Activated T-cell treated with anti-CD3 and anti-CD28 coated beads, Interleukin-2, amount 50 U/mL, for 24 hours (primary cell): ENCODE data around the gene LYPD4.
"Not testable (repeated sequence)": the region's sequence is repeated elsewhere in the genome, so short reads cannot be mapped to it uniquely, and the experiment has no call there.

ENCODE experiments used
- DNase-seq: peaks from one replicate; pipeline ENCODE4 v3.0.0-alpha.2; 2020
- H3K27ac Mint-ChIP-seq: 2 replicates; pipeline ENCODE4 v1.8.0; 2020; ENCODE audit warnings: mild to moderate bottlenecking, mixed read lengths
- H3K27me3 Mint-ChIP-seq: 2 replicates; pipeline ENCODE4 v1.8.0; 2020; ENCODE audit warnings: mixed read lengths
- H3K36me3 Mint-ChIP-seq: 2 replicates; pipeline ENCODE4 v1.8.0; 2020; ENCODE audit warnings: low read depth, mixed read lengths
- H3K4me1 Mint-ChIP-seq: 2 replicates; pipeline ENCODE4 v1.8.0; 2020; ENCODE audit warnings: low read depth, mixed read lengths
- H3K4me3 Mint-ChIP-seq: 2 replicates; pipeline ENCODE4 v1.8.0; 2020; ENCODE audit warnings: mild to moderate bottlenecking, moderate library complexity, mixed read lengths
- H3K9me3 Mint-ChIP-seq: 2 replicates; pipeline ENCODE4 v1.8.0; 2020; ENCODE audit warnings: mixed read lengths

LYPD4 gene

DNA sequence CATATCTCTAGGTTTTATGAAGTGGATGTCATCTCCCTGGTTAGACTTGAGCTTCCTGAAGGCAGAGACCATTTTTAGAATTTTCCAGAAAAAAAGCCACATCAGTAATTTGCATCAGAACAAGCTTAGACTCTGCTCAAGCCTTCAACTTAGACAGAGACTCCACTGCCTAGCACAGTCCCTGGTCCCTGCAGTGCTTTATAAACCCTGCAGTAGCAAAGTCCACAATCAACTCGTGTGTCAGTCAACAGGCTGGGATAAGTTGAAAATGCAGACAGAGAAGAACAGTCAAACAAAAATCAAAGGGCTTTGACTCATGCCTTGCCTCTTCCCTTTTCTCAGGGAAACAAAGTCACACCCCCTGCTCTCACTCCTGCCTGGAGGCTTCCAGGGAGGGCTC is 56.0 kb downstream of the LYPD4 start:
- peaks cover 16% of the 10 kb centered on the region for H3K4me1 Mint-ChIP-seq
- not testable (repeated sequence) for H3K4me3 Mint-ChIP-seq, DNase-seq, H3K27ac Mint-ChIP-seq, H3K36me3 Mint-ChIP-seq, H3K9me3 Mint-ChIP-seq
- H3K27me3 Mint-ChIP-seq: peaks cover 70% of the 10 kb centered on the region
